Measurements from ENCODE around the gene TMEM151A. TPM values are rescaled to one million over a fixed set of nuclear protein-coding genes. Genes with fewer than 3 reads are reported as not detected.
A peak's percentile ranks its signal among the peaks of the same experiment; 100 is the strongest.
"Not testable (repeated sequence)": the region's sequence is repeated elsewhere in the genome, so short reads cannot be mapped to it uniquely, and the experiment has no call there.

TMEM151A gene
- 0.14 TPM for total RNA-seq
- long read RNA-seq, partial matches to known transcripts: 0 of 1 reads
- long read RNA-seq, other reads (novel, unspliced or antisense): 0 of 1 reads

GRCh38 chr11:66291706-66292542 lies at the start of gene TMEM151A:
TMEM151A (plus strand) TSS chr11:66291894; CDS start chr11:66292014, 120 bp downstream.
- intact Hi-C loops (cut with DNase I): no loop called here
- no peak for DNase-seq (ENCODE audit: missing footprints)

GRCh38 chr11:66242095-66242765 lies 49.5 kb upstream of the TMEM151A start:
- intact Hi-C loops (cut with DNase I): no loop called here
- ATAC-seq (peak; percentile 68), DNase-seq (ENCODE audit: missing footprints) (peak; percentile 62)

More at GRCh38 chr11:66291706-66292542, at the start of gene TMEM151A:
- ATAC-seq: no peak

- no peak for ATAC-seq
- DNase-seq (ENCODE audit: missing footprints): no peak
Measured at GRCh38 chr11:66243782-66244535, 47.7 kb upstream of the TMEM151A start.

GRCh38 chr11:66247295-66247694 lies 44.4 kb upstream of the TMEM151A start:
- ATAC-seq (no peak), DNase-seq (ENCODE audit: missing footprints) (no peak)
- intact Hi-C loops (cut with DNase I): no loop called here

More at GRCh38 chr11:66243782-66244535, 47.7 kb upstream of the TMEM151A start:
- intact Hi-C loops (cut with DNase I): no loop called here

GRCh38 chr11:66247801-66248200 lies 43.9 kb upstream of the TMEM151A start:
- no peak for DNase-seq (ENCODE audit: missing footprints)
- intact Hi-C loops (cut with DNase I): no loop called here
- ATAC-seq: no peak

GRCh38 chr11:66248903-66249302 lies 42.8 kb upstream of the TMEM151A start:
- DNase-seq (ENCODE audit: missing footprints) (no peak), ATAC-seq (no peak)
- intact Hi-C loops (cut with DNase I): no loop called here

GRCh38 chr11:66251809-66252208 lies 39.9 kb upstream of the TMEM151A start:
- ATAC-seq (no peak), DNase-seq (ENCODE audit: missing footprints) (no peak)
- intact Hi-C loops (cut with DNase I): no loop called here

GRCh38 chr11:66253081-66253480 lies 38.6 kb upstream of the TMEM151A start:
- ATAC-seq; DNase-seq (ENCODE audit: missing footprints); intact Hi-C loops (cut with DNase I): not testable (repeated sequence)

- DNase-seq (ENCODE audit: missing footprints) (no peak), ATAC-seq (peak; percentile 1)
- intact Hi-C loops (cut with DNase I): loop anchor here (1.0 kb wide), 1 partner anchor 36 kb away; no protein-coding TSS in a partner anchor
Measured at GRCh38 chr11:66258473-66258893, 33.2 kb upstream of the TMEM151A start.

- intact Hi-C loops (cut with DNase I): no loop called here
- ATAC-seq (no peak), DNase-seq (ENCODE audit: missing footprints) (no peak)
Measured at GRCh38 chr11:66259225-66259624, 32.5 kb upstream of the TMEM151A start.

- intact Hi-C loops (cut with DNase I): no loop called here
- ATAC-seq: no peak
Measured at GRCh38 chr11:66259956-66260355, 31.7 kb upstream of the TMEM151A start.

GRCh38 chr11:66261578-66261977 lies 30.1 kb upstream of the TMEM151A start:
- no peak for DNase-seq (ENCODE audit: missing footprints)
- intact Hi-C loops (cut with DNase I): no loop called here
- no peak for ATAC-seq

More at GRCh38 chr11:66259956-66260355, 31.7 kb upstream of the TMEM151A start:
- no peak for DNase-seq (ENCODE audit: missing footprints)

- intact Hi-C loops (cut with DNase I): no loop called here
- ATAC-seq (no peak), DNase-seq (ENCODE audit: missing footprints) (no peak)
Measured at GRCh38 chr11:66262191-66262590, 29.5 kb upstream of the TMEM151A start.

GRCh38 chr11:66262696-66263095 lies 29.0 kb upstream of the TMEM151A start:
- no peak for ATAC-seq
- DNase-seq (ENCODE audit: missing footprints): no peak
- intact Hi-C loops (cut with DNase I): no loop called here

GRCh38 chr11:66263231-66263630 lies 28.5 kb upstream of the TMEM151A start:
- ATAC-seq (no peak), DNase-seq (ENCODE audit: missing footprints) (no peak)
- intact Hi-C loops (cut with DNase I): no loop called here

- intact Hi-C loops (cut with DNase I): no loop called here
Measured at GRCh38 chr11:66263785-66264184, 27.9 kb upstream of the TMEM151A start.

GRCh38 chr11:66264383-66264782 lies 27.3 kb upstream of the TMEM151A start:
- ATAC-seq (no peak), DNase-seq (ENCODE audit: missing footprints) (no peak)
- intact Hi-C loops (cut with DNase I): no loop called here

More at GRCh38 chr11:66263785-66264184, 27.9 kb upstream of the TMEM151A start:
- DNase-seq (ENCODE audit: missing footprints): no peak
- ATAC-seq: no peak

- DNase-seq (ENCODE audit: missing footprints) (no peak), ATAC-seq (no peak)
- intact Hi-C loops (cut with DNase I): no loop called here
Measured at GRCh38 chr11:66264914-66265313, 26.8 kb upstream of the TMEM151A start.
